Liver (tissue), 9 donors: Measurements from ENCODE around the gene DYNC1H1. TPM values are rescaled to one million over a fixed set of nuclear protein-coding genes. Genes with fewer than 3 reads are reported as not detected.

Source experiments
- DNase-seq: peaks from one replicate; pipeline ENCODE4 v3.0.0-alpha.2; 2017; ENCODE audit warnings: low spot score
- H3K27ac ChIP-seq, 2 donors: one replicate each; pipeline ENCODE4 v1.7.0; 2013; ENCODE audit warnings: inconsistent platforms in 2 of 2, low read length in 2 of 2, control low read depth in 1 of 2, low read depth in 1 of 2, mild to moderate bottlenecking in 1 of 2
- H3K27me3 ChIP-seq, 4 donors: one replicate each; pipeline versions ENCODE4 v1.6.1 to v1.7.0; 2013; ENCODE audit warnings: low read length in 3 of 4, inconsistent platforms in 1 of 4, mild to moderate bottlenecking in 1 of 4, moderate library complexity in 1 of 4; ENCODE audit not compliant: control insufficient read depth in 4 of 4, insufficient read depth in 4 of 4
- H3K36me3 ChIP-seq, 4 donors: one replicate each; pipeline versions ENCODE4 v1.6.1 to v1.7.0; 2013; ENCODE audit warnings: low read length in 3 of 4, mild to moderate bottlenecking in 3 of 4, low read depth in 1 of 4, moderate library complexity in 1 of 4; ENCODE audit not compliant: control insufficient read depth in 4 of 4, insufficient read depth in 3 of 4
- H3K4me1 ChIP-seq, 4 donors: one replicate each; pipeline versions ENCODE4 v1.6.1 to v1.7.0; 2013; ENCODE audit warnings: low read length in 3 of 4, mild to moderate bottlenecking in 3 of 4, moderate library complexity in 1 of 4; ENCODE audit not compliant: control insufficient read depth in 4 of 4, insufficient read depth in 4 of 4
- H3K4me3 ChIP-seq, 3 donors: one replicate each; pipeline versions ENCODE4 v1.6.1 to v1.7.0; 2013; ENCODE audit warnings: low read length in 3 of 3, control low read depth in 1 of 3, low read depth in 1 of 3, mild to moderate bottlenecking in 1 of 3
- H3K9ac ChIP-seq, 2 donors: one replicate each; pipeline ENCODE4 v1.7.0; 2013; ENCODE audit warnings: low read length in 2 of 2, mild to moderate bottlenecking in 2 of 2, moderate library complexity in 2 of 2, control low read depth in 1 of 2, low read depth in 1 of 2
- H3K9me3 ChIP-seq, 4 donors: one replicate each; pipeline versions ENCODE4 v1.6.1 to v1.7.0; 2013; ENCODE audit warnings: low read length in 3 of 4; ENCODE audit not compliant: control insufficient read depth in 4 of 4
- CTCF ChIP-seq: fragments of 150-350 bp; IDR thresholded peaks from 2 replicates; pipeline ENCODE4 v1.5.1; 2017; ENCODE audit warnings: improper control_type of control experiment, low read depth, low read length; ENCODE audit not compliant: missing input control
- EGR1 ChIP-seq, 2 donors: IDR thresholded peaks; 2 replicates each; pipeline ENCODE4 v1.6.1; 2016 to 2018; ENCODE audit warnings: antibody characterized with exemption in 2 of 2, low read depth in 2 of 2
- FOXA1 ChIP-seq: IDR thresholded peaks from 2 replicates; pipeline ENCODE4 v1.6.1; 2016; ENCODE audit warnings: antibody characterized with exemption
- FOXA2 ChIP-seq: IDR thresholded peaks from 2 replicates; pipeline ENCODE4 v1.6.1; 2016; ENCODE audit warnings: antibody characterized with exemption
- GABPA ChIP-seq, 2 donors: IDR thresholded peaks in 1 of 2; conservative IDR thresholded peaks in 1 of 2; 2 replicates each; pipeline ENCODE4 v1.6.1; 2016; ENCODE audit warnings: antibody characterized with exemption in 2 of 2, mild to moderate bottlenecking in 1 of 2, moderate library complexity in 1 of 2
- HNF4A ChIP-seq, 2 donors: conservative IDR thresholded peaks; 2 replicates each; pipeline ENCODE4 v1.6.1; 2016; ENCODE audit warnings: antibody characterized with exemption in 2 of 2, mild to moderate bottlenecking in 2 of 2
- HNF4G ChIP-seq: IDR thresholded peaks from 2 replicates; pipeline ENCODE4 v1.6.1; 2016; ENCODE audit warnings: antibody characterized with exemption
- JUND ChIP-seq, 2 donors: IDR thresholded peaks; 2 replicates each; pipeline ENCODE4 v1.6.1; 2016; ENCODE audit warnings: antibody characterized with exemption in 2 of 2
- NR2F2 ChIP-seq: IDR thresholded peaks from 2 replicates; pipeline ENCODE4 v1.6.1; 2016; ENCODE audit warnings: antibody characterized with exemption
- RAD21 ChIP-seq, 2 donors: IDR thresholded peaks; 2 replicates each; pipeline ENCODE4 v1.6.1; 2016; ENCODE audit warnings: antibody characterized with exemption in 2 of 2, mild to moderate bottlenecking in 2 of 2
- RXRA ChIP-seq, 2 donors: IDR thresholded peaks; 2 replicates each; pipeline ENCODE4 v1.6.1; 2017 to 2018; ENCODE audit warnings: antibody characterized with exemption in 2 of 2, mild to moderate bottlenecking in 1 of 2
- SP1 ChIP-seq: IDR thresholded peaks from 2 replicates; pipeline ENCODE4 v1.6.1; 2018; ENCODE audit warnings: antibody characterized with exemption, mild to moderate bottlenecking
- TAF1 ChIP-seq: conservative IDR thresholded peaks from 2 replicates; pipeline ENCODE4 v1.6.1; 2016; ENCODE audit warnings: antibody characterized with exemption, mild to moderate bottlenecking
- YY1 ChIP-seq: IDR thresholded peaks from 2 replicates; pipeline ENCODE4 v1.6.1; 2016; ENCODE audit warnings: antibody characterized with exemption, mild to moderate bottlenecking
- ZBTB33 ChIP-seq: IDR thresholded peaks from 2 replicates; pipeline ENCODE4 v1.6.1; 2016; ENCODE audit warnings: antibody characterized with exemption
- WGBS: extraction: QIAGEN DNeasy Blood & Tissue Kit; methylation state at CpG from one replicate; pipeline ENCODE4 v1.1.7; 2013; 5-methylcytosine and 5-hydroxymethylcytosine counted together
- polyA plus RNA-seq, 2 donors: library from polyadenylated mRNA; stranded (reverse) in 1 of 2; unstranded in 1 of 2; fragments of 200-250 nt in 1 of 2; fragments of >200 nt in 1 of 2; fragmentation: Nextera tagmentation in 1 of 2; extraction: Ambion mirVana in 1 of 2; gene quantifications; one replicate each; pipeline versions ENCODE4 v1.2.1 to v1.2.3, GENCODE V29; 2013 to 2015
- total RNA-seq, 2 donors: library from RNA; depleted of rRNA; stranded (reverse); fragments of >200 nt; gene quantifications; one replicate each; pipeline ENCODE4 v1.2.3, GENCODE V29; 2014
- TF ChIP-seq, protein P1 (sequence below): IDR thresholded peaks from 2 replicates; pipeline ENCODE4 v1.6.1; 2016; ENCODE audit warnings: antibody characterized with exemption
- TF ChIP-seq, protein P2 (sequence below): IDR thresholded peaks from 2 replicates; pipeline ENCODE4 v1.6.1; 2016; ENCODE audit warnings: antibody characterized with exemption, mild to moderate bottlenecking
- TF ChIP-seq, protein P3 (sequence below): IDR thresholded peaks from 2 replicates; pipeline ENCODE4 v1.6.1; 2016; ENCODE audit warnings: antibody characterized with exemption
- donor health status: healthy.
- donor health status: healthy.
- donor health status: healthy.
- donor health status: healthy.
- donor health status: healthy.

DYNC1H1 gene
- total and polyA plus RNA-seq, 4 donors = 50.3 to 201 (median 82.6) TPM

GRCh38 chr14:102008891-102009290 lies 44.5 kb downstream of the DYNC1H1 start:
- peaks cover 27 to 94% (median 89%) of the 10 kb centered on the region in 4 donors for H3K36me3 ChIP-seq
- no peaks in the 10 kb centered on the region for H3K4me1 ChIP-seq
- H3K9me3 ChIP-seq = no peaks in the 10 kb centered on the region
- no peak overlapping the region for H3K9ac ChIP-seq
- no peak for DNase-seq
- no peak for TF ChIP-seq GABPA (IDR thresholded peaks at IDR 0.05 in 1 of 2, conservative IDR thresholded peaks at IDR 0.05 in 1 of 2)
- TF ChIP-seq FOXA2 = no peak
- no peak for TF ChIP-seq RXRA (IDR thresholded peaks at IDR 0.05)
- TF ChIP-seq EGR1 (IDR thresholded peaks at IDR 0.05; ENCODE audit: low read depth in 2 of 2) = no peak
- TF ChIP-seq FOXA1 = no peak
- TF ChIP-seq RAD21 (IDR thresholded peaks at IDR 0.05) = no peak
- no peak for TF ChIP-seq CTCF
- TF ChIP-seq HNF4A (conservative IDR thresholded peaks at IDR 0.05) = no peak
- TF ChIP-seq HNF4G = no peak
- TF ChIP-seq ZBTB33 = no peak
- TF ChIP-seq NR2F2 = no peak
- TF ChIP-seq SP1 = no peak
- TF ChIP-seq JUND (IDR thresholded peaks at IDR 0.05) = no peak
- TF ChIP-seq TAF1 = no peak
- TF ChIP-seq, protein P1, sequence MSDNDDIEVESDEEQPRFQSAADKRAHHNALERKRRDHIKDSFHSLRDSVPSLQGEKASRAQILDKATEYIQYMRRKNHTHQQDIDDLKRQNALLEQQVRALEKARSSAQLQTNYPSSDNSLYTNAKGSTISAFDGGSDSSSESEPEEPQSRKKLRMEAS = no peak
- no peak for TF ChIP-seq YY1
- TF ChIP-seq, protein P2, sequence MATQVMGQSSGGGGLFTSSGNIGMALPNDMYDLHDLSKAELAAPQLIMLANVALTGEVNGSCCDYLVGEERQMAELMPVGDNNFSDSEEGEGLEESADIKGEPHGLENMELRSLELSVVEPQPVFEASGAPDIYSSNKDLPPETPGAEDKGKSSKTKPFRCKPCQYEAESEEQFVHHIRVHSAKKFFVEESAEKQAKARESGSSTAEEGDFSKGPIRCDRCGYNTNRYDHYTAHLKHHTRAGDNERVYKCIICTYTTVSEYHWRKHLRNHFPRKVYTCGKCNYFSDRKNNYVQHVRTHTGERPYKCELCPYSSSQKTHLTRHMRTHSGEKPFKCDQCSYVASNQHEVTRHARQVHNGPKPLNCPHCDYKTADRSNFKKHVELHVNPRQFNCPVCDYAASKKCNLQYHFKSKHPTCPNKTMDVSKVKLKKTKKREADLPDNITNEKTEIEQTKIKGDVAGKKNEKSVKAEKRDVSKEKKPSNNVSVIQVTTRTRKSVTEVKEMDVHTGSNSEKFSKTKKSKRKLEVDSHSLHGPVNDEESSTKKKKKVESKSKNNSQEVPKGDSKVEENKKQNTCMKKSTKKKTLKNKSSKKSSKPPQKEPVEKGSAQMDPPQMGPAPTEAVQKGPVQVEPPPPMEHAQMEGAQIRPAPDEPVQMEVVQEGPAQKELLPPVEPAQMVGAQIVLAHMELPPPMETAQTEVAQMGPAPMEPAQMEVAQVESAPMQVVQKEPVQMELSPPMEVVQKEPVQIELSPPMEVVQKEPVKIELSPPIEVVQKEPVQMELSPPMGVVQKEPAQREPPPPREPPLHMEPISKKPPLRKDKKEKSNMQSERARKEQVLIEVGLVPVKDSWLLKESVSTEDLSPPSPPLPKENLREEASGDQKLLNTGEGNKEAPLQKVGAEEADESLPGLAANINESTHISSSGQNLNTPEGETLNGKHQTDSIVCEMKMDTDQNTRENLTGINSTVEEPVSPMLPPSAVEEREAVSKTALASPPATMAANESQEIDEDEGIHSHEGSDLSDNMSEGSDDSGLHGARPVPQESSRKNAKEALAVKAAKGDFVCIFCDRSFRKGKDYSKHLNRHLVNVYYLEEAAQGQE = no peak
- TF ChIP-seq, protein P3, sequence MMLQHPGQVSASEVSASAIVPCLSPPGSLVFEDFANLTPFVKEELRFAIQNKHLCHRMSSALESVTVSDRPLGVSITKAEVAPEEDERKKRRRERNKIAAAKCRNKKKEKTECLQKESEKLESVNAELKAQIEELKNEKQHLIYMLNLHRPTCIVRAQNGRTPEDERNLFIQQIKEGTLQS = no peak
- H3K27ac ChIP-seq = no peak overlapping the region
- no peaks in the 10 kb centered on the region for H3K27me3 ChIP-seq
- no peak overlapping the region for H3K4me3 ChIP-seq
- WGBS = 94% methylated on average over 8 of the region's 8 CpGs
